GM18498 (cell line): ENCODE data around the gene STK10.
A peak's percentile ranks its signal among the peaks of the same experiment; 100 is the strongest.

Experiments used
- ATAC-seq: cut with Tn5 transposase; IDR thresholded peaks from one replicate; pipeline ENCODE4 v1.9.1; 2021; ENCODE audit warnings: mild to moderate bottlenecking, moderate library complexity; ENCODE audit not compliant: unreplicated experiment

The STK10 gene

DNA sequence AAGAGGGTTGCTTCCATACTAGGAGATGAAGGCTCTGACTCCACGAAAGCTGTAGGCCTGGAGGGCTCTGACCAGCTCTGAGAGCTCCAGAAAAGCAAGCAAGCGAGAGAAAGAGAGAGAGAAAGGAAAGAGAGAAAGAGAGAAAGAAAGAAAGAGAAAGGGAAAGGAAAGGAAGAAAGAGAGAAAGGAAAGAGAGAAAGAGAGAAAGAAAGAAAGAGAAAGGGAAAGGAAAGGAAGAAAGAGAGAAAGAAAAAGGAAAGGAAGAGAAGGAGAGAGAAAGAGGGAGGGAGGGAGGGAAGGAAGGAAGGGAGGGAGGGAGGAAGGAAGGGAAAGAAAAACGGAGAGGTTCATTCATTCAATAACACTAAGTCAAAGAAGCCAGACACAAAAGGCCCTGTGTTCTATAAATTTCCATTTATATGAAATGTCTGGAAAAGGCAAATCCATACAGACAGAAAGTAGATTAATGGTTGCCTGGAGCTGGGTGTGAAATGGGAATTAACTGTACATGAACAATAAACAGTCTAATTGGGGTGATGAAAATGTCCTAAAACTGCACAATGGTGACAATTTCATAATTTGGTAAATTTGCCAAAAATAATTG, 1.8 kb upstream of the STK10 start:
- ATAC-seq, result no peak

DNA sequence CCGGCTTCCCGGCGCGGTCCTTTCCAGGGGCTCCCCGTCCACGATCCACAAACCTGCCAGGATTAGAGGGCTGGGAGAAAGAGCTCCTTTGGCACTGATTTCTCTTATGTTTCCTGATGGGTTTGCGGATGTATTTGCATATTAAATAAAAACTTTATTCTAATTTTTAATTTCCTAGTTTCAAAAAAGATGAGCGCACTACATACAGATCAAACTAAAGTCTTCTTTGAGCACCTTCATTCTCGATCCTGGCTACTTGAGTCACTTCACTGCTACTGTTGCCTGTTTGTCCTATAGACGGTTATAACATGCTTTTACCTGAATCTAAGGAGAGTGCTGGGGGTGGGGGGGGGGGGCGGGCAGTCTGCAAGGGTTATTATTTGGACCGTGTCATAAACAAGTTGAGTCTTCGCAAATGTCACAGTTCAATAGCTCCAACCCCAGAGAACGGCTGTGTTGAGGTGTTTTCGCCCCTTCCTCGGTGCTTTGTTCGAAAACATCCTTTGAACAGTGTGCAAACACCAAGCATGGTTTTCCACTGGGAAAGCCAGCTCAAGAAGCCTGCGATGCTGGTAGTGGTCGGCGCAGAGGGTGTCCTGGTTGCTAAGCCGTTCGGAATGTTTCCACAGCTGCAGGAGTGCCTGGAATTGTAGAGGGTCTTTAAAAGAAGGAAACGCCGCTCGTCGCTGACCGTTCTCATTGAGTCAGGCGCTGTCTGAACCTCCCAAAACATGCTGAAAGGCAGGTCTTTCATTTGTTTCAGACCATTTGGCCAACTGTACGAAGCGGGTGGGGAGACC, 1.1 kb upstream of the STK10 start:
- ATAC-seq, result no peak

DNA sequence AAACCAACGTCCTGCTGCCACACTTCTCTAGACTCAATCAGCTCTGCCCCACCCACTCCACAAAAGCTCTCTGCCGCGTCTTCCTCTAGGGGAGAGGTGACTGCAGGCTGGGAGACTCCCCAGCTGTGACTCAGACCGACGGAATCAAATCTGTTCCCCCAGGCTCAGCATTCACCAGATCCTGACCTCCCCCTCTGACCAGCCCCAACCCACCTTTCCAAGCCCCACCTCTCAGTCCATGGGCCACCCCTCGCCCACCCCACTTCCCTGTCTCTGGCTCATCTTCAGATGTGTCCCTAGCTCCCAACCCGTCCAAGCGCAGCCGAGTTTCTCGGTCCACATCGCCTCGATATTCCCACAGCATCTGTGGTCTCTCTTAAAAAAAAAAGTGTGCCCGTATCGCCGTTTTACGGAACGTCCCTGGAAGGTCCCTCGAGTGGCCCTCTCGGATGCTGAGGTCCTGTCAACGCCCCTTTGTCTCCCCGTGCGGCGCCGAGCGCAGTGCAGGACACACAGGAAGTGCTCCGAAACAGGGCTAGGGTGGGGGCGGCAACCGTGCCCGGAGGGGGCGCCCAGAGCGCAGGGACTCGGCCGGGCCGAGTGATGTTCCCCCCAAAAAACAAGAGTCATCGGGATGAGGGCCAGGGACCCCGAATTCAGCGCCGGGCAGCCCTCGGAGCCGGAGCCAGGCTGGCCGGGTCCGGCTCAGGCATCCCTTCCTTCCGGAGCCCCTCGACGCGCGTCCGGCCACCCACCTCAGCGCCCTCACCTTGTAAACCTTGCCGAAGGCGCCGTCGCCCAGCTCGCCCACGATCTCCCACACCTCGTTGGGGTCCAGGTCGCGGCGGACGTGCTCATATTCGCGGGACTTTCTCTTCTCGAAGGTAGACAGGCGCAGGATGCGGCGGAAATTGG, 649 bp downstream of the STK10 start:
- peak; percentile 23 for ATAC-seq

DNA sequence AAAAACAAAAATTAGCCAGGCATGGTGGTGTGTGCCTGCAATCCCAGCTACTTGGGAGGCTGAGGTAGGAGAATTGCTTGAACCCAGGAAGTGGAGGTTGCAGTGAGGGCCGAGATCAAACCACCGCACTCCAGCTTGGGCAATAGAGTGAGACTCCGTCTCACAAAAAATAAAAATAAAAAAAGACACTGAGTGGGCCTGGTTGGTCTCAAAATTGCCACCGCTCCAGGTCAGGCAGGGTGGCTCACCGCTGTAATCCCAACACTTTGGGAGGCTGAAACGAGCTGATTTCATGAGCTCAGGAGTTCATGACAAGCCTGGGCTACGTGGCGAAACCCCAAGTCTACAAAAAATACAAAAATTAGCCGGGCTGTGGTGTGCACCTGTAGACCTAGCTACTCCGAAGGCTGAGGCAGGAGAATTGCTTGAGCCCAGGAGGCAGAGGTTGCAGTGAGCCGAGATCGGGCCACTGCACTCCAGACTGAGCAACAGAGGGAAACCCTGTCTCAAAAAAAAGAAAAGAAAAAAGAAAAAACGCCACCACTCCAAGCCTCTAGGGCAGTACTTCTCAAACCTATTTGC, 1.8 kb downstream of the STK10 start:
- no peak for ATAC-seq

DNA sequence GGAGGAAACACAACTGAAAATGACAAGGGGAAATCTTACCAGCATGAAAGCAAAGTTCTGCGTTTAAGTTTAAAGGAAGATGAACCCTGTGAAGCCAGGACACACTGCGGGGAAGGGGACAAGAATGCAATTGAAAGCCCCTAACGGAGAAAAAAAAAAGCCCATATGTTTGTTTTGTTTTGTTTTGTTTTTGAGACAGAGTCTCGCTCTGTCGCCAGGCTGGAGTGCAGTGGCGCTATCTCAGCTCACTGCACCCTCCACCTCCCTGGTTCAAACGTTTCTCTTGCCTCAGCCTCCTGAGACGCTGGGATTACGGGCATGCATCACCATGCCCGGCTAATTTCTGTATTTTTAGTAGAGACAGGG, 2.9 kb downstream of the STK10 start:
- ATAC-seq, result no peak

DNA sequence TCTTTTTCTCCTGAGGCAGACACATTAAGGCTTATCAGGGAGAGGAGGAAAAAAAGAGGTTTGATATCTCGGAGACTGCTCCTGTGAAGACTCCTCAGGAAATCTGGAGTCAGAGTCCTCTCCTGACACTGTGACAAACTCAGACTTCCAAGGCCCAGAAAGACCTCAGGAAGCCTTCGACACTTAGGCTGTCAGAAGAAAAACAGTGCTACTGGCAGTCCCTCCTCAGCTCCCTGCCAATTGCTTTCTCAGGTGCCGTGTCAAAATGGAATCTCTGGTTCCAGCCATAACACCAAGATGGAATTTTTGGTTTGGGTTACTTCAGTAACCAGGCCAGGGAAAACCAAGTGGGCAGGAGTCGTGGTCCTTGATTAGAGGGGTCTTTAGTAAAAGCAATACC, 4.1 kb downstream of the STK10 start:
- no peak for ATAC-seq

DNA sequence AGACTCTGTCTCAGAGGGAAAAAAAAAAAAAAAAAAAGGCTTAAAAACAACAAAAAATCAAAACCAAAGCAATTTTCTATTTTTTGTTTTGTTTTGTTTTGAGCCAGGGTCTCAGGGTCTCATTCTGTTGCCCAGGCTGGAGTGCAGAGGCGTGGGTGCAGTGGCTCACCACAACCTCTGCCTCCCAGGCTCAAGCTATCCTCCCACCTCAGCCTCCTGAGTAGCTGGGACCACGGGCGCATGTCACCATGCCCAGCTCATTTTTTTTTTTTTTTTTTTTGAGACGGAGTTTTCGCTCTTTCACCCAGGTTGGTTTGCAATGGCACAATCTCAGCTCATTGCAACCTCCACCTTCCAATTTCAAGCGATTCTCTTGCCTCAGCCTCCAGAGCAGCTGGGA, 5.7 kb downstream of the STK10 start:
- ATAC-seq, result no peak

DNA sequence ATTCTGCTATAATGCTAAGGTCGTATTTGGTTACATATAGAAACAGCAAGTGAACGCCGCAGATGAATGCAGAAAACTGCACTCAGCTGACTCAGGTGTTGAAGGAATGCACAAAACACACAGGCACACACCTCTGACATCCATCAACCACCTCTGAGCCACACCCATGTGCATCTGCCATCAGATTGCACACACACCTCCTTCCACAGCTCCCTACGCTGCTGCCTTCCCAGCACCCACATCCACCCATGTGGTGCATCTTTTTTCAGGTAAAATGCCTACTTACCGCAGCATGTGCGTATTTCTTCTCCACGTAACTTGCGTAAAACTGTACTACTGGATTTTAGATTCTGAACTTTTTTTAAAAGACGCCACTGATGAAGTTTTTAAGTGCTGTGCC, 7.1 kb downstream of the STK10 start:
- no peak for ATAC-seq

DNA sequence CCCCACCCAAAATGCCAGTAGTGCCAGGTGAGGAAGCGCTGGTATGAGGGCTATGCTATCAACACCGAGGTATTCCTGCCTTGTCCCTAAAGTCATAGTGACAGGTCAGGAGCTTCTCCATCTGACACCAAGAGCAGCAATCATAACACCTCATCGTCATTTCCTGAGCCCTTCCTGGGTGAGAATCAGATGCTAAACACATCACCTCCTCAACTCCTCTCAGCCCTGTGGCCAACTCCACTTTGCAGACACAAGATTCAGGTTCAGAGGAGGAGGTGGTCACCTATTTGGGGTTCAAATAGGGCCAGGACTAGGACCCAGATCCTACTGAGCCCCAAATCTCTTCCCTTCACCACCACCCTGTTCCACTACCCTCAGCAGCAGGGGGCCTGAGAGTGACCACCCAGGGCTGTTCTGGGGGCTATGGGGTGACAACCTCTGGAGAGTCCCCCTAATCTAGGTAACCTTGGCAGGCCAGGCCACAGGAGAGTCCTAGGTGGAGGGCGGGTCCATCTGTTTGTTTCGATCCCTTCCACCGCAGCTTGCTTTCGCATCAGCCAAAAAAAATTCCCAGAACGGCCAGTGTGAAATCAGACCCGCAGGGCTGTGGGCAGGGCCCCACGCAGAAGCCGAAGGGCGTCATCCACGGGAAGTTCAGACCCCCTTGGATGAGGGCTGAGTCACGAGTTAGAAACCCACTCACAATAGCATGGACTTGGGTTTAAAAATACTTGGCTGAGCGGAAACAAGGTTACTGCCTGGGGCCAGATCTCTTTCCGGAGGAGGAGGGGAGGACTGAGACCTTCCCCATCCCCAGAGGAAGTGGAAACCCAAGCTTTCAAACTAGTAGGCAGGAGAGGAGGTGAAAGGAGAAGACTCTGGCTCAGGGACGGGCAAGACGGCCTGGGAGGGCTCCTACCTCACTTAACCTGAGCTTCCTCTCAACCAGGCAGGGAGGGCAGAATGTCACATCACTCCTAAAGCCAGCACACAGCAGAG, 8.7 kb downstream of the STK10 start:
- ATAC-seq, result peak; percentile 26

DNA sequence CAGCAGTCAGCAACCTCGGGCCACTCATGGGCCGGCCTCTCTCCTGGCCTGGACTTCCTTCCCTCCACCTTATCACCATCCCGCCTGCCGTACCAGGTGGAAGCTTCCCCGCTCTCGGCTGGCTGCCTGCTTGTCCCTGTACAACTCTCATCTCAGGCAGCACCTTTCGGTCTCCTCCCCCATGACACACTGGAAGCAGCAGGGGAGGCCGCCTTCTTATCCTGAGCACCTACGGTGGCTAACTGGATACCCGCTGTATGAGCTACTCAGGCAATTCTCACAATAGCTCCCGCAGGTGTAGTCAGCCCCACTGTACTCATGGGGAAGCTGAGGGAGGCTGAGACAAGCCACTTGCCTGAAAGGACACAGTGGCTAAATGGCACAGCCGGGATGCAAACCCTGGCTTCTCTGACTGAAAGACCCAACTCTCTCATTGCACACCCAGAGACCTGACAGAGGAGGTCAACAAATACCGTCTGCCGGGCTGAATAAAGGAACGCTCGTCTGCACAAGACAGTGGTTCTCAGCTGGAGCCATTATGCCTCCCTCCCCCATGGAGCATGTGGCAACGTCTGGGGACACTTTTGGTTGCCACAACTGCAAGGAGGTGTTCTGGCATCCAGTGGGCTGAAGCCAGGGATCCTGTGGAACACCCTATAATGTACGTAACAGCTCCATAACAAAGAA, 9.6 kb downstream of the STK10 start:
- no peak for ATAC-seq

DNA sequence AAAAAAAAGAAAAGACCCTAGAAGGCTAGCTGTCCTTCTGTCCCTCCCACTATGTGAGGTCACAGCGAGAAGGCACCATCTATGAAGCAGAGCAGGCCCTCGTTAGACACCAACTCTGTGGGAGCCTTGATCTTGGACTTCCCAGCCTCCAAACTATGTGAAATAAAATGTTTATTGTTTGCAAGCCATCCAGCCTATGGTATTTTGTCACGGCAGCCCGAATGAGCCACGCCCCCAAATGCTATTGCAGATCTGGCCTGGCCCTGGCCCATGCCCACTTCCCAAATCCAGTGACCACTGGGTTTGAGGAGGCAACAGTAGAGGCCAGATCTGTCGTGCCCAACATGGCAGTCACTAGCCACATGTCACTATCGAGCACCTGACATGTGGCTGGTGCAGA, 10.8 kb downstream of the STK10 start:
- ATAC-seq, result no peak

DNA sequence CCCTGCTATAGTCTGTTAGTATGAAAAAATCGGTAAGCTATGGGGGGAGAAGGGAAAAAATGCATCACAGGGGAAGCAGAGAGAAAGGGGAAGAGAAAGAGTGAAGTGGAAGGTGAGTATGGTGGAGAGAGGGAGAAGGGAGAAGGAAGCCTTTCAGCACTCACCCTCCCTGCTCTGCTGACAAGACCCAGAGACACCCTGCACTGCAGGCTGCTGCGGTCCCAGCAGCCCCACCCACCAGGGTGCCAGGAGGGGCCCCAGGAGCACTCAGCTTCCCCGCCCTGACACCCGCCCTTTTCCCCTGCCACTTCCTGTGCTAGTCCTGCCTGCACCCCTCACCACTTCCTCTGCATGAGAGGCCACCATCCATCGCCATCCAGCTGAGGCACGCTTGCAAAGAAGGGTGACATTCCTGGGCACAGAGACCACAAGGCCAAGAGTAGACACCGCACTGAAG, 12.7 kb downstream of the STK10 start:
- peak; percentile 73 for ATAC-seq

DNA sequence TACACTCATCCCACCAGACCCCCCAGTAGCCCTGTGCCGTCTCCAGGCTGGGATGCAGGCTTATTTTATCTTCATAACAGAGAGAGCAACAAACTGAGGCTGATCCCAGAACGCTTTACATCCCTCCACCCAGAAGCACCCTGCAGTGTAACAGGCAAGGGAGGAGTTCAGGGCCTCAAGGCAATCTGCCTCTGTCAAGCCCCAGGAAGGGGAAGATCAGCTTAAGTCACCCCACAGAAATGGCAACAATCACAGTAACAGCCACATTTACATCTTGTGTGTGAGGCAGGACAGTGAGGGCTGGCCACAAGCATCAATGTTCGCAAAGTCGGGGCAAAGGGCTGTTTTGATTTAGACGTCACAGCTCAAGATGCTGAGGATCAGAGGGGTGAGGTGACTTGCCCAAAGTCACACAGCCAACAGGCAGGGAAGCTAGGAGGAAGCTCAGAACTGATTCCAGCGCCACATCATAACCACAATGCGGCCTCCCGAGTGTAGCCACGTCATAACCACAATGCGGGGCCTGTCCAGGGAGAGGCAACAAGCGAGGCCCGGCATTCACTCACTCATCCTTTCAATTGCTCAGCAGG, 14.4 kb downstream of the STK10 start:
- ATAC-seq, result no peak

DNA sequence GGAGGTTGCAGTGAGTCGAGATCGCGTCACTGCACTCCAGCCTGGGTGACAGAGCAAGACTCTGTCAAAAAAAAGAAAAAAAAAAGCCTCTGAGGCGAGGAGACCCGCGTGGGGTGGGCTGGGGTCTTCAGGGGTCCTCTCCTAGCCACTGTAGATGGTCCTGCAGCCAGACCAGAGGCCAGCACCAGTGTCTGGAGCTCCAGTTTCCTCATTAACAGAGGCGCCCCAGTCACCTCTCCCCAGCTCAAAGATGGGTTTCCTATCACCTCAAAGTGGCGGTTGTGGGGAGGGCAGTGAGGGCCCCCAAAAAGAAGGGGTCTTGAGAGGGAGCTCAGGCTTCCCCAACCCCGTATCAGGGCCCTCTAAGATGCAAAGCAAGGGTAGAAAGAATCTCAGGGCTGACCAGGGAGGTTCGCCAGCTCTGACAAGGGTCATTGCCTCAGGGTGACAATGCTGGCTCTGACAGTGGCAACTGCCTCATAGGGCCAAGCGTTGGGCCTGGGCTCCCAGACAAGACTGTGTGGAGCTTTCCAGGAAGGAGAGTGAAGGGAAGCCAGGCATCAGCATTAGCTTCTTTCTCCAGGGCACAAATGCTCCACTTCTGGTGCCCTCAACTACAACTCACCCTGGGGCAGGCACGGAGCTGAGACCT, 15.0 kb downstream of the STK10 start:
- ATAC-seq, result no peak

DNA sequence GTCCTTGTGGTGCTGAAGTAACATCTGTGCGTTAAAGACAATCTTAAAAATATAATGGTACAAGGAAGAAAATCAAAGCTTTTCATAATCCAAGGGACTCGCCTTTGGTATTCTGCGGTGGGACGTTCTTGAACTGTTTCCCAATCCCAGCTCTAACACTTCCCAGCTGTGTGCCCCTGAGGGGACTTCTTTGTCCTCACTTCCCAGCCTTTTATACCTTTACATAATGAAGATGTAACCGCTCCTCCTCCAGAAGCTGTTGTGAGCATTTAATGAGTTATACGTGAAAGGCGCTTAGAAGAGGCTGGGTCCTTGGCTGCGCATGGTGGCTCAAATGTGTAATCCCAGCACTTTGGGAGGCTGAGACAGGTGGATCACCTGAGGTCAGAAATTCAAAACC, 16.9 kb downstream of the STK10 start:
- no peak for ATAC-seq

DNA sequence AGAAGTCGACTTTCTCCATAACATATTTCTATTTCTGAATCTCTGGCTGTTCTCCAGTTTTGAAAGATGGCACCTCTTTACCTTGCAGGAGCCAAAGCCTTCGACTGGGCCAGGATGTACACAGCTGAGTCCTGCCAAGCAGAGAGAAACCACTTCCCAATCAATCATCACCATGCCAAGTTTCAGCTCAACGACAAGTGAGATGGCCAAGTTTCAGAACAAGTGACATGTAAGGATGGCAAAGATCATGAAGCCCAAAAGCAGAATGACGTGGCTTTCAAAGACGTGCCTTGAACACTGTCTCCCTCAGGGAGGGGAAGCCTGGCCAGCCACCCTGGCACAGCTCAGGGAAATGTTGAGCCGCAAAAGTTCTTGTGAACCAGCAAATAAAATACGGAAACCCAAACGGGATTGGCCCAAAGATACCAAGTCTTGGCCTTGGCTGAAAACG, 17.7 kb downstream of the STK10 start:
- no peak for ATAC-seq

DNA sequence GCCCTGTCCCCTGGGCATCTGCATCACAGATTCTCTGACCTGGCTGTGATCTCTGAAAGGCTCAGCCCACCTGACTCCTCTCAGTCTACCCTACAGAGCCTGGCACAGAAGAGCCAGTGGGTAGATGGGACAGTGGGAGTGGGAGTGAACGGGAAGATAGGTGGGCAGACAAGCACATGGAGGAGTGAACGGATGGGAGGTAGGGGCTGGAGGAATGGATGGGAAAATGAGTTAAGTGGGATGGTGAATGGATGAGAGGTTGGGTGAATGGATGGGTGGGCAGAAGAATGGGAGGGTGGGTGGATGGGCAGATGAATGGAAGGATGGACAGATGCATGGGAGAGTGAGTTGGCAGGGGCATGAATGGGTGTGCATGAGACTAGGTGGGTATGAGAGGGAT, 18.8 kb downstream of the STK10 start:
- ATAC-seq, result no peak

DNA sequence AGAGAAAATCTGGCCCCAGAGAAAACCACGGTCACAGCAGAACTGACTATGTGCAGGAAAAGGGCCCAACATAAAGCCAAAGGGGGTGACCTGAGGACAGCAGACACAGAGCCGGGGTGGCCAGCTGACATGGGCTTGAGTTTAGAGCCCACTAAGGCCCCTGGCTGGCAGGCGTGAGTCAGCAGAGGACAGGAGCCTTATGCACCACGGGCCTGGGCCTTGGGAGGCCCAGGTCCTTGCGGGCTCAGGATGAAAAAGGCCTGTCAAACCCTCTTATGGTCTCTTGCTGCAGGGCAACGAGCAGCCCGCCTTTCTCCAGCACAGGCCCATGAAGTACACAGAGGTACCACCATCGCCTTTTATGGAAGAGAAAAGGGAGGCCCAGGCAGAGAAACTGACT, 19.7 kb downstream of the STK10 start:
- ATAC-seq, result no peak

DNA sequence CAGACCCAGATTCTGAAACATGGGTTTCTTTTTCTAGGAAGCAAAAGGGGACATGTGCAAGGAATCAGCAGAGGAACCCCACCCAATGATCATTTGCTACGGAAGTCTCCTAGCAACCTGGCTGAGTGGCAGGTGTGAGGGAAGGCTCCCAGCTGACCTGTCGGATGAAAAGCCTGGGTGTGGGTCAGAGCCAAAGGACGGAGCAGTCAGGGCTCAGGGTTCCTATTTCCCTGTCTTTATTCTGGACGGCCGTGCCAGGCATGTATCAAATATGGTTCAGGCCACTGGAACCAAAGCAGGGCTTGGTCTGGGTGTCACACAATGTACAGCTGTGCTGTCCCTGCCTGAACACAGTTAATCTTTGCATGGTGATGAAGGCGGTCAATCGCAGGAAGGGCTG, 20.1 kb downstream of the STK10 start:
- ATAC-seq, result no peak
